Measurements from ENCODE around the gene LIN7C. TPM values are rescaled to one million over a fixed set of nuclear protein-coding genes. Genes with fewer than 3 reads are reported as not detected.

The LIN7C gene
- total and polyA plus RNA-seq, 4 donors = 5.2 to 43.7 (median 25.8) TPM

DNA sequence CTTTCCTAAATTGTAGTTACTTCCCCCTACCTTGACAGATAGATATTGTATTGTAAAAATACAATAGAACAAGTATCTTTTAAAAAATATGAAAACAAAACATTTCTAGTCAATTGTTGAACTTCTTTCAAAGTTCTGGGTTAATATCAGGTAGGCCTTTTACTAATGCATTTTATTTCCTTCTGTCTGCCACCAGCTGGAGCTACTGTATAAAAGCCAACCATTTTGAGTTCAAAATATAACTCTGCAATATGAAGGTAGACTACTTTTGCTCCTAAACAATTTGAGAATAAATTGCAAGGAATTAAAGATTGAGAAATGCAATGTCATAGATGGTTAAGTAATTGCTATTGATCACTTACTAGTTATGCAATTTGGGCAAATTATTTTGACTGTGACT lies 22.1 kb upstream of the LIN7C start:
- Histone ChIP-seq H3K9ac (ENCODE audit: low read depth in 1 of 2, low read length in 2 of 2) (no peak overlapping the region), H3K4me1 (ENCODE audit: control insufficient read depth in 4 of 4, insufficient read depth in 4 of 4, low read length in 3 of 4) (peaks cover 1 to 7% (median 6%) of the 10 kb centered on the region in 4 donors), H3K27ac (ENCODE audit: low read depth in 1 of 2, low read length in 2 of 2) (no peak overlapping the region), H3K9me3 (ENCODE audit: control insufficient read depth in 4 of 4, low read length in 3 of 4) (no peaks in the 10 kb centered on the region), H3K27me3 (ENCODE audit: control insufficient read depth in 4 of 4, insufficient read depth in 4 of 4, low read length in 3 of 4) (no peaks in the 10 kb centered on the region), H3K4me3 (ENCODE audit: low read depth in 1 of 3, low read length in 3 of 3) (no peak overlapping the region), H3K36me3 (ENCODE audit: control insufficient read depth in 4 of 4, insufficient read depth in 3 of 4, low read depth in 1 of 4, low read length in 3 of 4) (no peaks in the 10 kb centered on the region)
- TF ChIP-seq NR2F2 (IDR thresholded peaks at IDR 0.05) (no peak), YY1 (IDR thresholded peaks at IDR 0.05) (peak; percentile 39), RAD21 (IDR thresholded peaks at IDR 0.05) (peak; percentile 62 to 68), FOXA1 (IDR thresholded peaks at IDR 0.05) (no peak)
- TF ChIP-seq, protein P1, sequence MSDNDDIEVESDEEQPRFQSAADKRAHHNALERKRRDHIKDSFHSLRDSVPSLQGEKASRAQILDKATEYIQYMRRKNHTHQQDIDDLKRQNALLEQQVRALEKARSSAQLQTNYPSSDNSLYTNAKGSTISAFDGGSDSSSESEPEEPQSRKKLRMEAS (IDR thresholded peaks at IDR 0.05) = no peak
- TF ChIP-seq, protein P2, sequence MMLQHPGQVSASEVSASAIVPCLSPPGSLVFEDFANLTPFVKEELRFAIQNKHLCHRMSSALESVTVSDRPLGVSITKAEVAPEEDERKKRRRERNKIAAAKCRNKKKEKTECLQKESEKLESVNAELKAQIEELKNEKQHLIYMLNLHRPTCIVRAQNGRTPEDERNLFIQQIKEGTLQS (IDR thresholded peaks at IDR 0.05) = no peak
- TF ChIP-seq, protein P3, sequence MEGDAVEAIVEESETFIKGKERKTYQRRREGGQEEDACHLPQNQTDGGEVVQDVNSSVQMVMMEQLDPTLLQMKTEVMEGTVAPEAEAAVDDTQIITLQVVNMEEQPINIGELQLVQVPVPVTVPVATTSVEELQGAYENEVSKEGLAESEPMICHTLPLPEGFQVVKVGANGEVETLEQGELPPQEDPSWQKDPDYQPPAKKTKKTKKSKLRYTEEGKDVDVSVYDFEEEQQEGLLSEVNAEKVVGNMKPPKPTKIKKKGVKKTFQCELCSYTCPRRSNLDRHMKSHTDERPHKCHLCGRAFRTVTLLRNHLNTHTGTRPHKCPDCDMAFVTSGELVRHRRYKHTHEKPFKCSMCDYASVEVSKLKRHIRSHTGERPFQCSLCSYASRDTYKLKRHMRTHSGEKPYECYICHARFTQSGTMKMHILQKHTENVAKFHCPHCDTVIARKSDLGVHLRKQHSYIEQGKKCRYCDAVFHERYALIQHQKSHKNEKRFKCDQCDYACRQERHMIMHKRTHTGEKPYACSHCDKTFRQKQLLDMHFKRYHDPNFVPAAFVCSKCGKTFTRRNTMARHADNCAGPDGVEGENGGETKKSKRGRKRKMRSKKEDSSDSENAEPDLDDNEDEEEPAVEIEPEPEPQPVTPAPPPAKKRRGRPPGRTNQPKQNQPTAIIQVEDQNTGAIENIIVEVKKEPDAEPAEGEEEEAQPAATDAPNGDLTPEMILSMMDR (IDR thresholded peaks at IDR 0.05; ENCODE audit: low read depth, low read length, missing input control) = peak; percentile 23
- DNase-seq (ENCODE audit: low spot score) = no peak

DNA sequence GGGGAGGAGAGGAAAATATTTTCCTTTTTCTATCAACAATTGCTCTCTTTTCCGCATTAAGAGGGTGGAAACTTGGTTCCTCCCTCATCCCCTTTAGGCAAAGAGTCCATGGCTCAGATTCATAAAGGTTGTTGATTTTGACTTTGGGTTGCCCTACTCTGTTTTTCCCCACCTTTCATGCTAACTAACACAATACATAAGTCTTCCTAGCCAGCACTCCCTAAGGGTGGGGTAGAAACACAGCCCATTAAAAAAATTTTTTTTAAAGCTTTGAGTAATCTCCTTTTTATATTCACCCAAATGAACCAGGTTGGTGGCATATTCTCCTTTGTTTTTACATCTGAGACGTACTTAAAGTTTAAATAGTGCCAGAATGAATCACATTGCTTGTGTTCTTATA lies 20.0 kb upstream of the LIN7C start:
- H3K9ac ChIP-seq (ENCODE audit: low read depth in 1 of 2, low read length in 2 of 2) = no peak overlapping the region
- H3K4me3 ChIP-seq (ENCODE audit: low read depth in 1 of 3, low read length in 3 of 3) = no peak overlapping the region
- TF ChIP-seq FOXA2 (IDR thresholded peaks at IDR 0.05) (no peak), EGR1 (IDR thresholded peaks at IDR 0.05; ENCODE audit: low read depth in 2 of 2) (no peak), HNF4A (conservative IDR thresholded peaks at IDR 0.05) (no peak), GABPA (IDR thresholded peaks at IDR 0.05 in 1 of 2, conservative IDR thresholded peaks at IDR 0.05 in 1 of 2) (no peak), JUND (IDR thresholded peaks at IDR 0.05) (no peak), FOXA1 (IDR thresholded peaks at IDR 0.05) (no peak), YY1 (IDR thresholded peaks at IDR 0.05) (no peak), RAD21 (IDR thresholded peaks at IDR 0.05) (no peak), NR2F2 (IDR thresholded peaks at IDR 0.05) (no peak)
- TF ChIP-seq, protein P2 (IDR thresholded peaks at IDR 0.05) = no peak
- TF ChIP-seq, protein P4, sequence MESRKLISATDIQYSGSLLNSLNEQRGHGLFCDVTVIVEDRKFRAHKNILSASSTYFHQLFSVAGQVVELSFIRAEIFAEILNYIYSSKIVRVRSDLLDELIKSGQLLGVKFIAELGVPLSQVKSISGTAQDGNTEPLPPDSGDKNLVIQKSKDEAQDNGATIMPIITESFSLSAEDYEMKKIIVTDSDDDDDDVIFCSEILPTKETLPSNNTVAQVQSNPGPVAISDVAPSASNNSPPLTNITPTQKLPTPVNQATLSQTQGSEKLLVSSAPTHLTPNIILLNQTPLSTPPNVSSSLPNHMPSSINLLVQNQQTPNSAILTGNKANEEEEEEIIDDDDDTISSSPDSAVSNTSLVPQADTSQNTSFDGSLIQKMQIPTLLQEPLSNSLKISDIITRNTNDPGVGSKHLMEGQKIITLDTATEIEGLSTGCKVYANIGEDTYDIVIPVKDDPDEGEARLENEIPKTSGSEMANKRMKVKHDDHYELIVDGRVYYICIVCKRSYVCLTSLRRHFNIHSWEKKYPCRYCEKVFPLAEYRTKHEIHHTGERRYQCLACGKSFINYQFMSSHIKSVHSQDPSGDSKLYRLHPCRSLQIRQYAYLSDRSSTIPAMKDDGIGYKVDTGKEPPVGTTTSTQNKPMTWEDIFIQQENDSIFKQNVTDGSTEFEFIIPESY (IDR thresholded peaks at IDR 0.05) = no peak
- H3K4me1 ChIP-seq (ENCODE audit: control insufficient read depth in 4 of 4, insufficient read depth in 4 of 4, low read length in 3 of 4) = peaks cover 1 to 7% (median 6%) of the 10 kb centered on the region in 4 donors
- H3K36me3 ChIP-seq (ENCODE audit: control insufficient read depth in 4 of 4, insufficient read depth in 3 of 4, low read depth in 1 of 4, low read length in 3 of 4) = no peaks in the 10 kb centered on the region
- no peak for DNase-seq (ENCODE audit: low spot score)
- no peak overlapping the region for H3K27ac ChIP-seq (ENCODE audit: low read depth in 1 of 2, low read length in 2 of 2)
- H3K27me3 ChIP-seq (ENCODE audit: control insufficient read depth in 4 of 4, insufficient read depth in 4 of 4, low read length in 3 of 4) = no peaks in the 10 kb centered on the region
- 95% methylated on average over 2 of the region's 2 CpGs for WGBS
- H3K9me3 ChIP-seq (ENCODE audit: control insufficient read depth in 4 of 4, low read length in 3 of 4) = no peaks in the 10 kb centered on the region

Measured in liver (tissue), 9 donors.